HG03175 (cell line): Measurements from ENCODE around the gene KCNJ10.

Experiments
- ATAC-seq: cut with Tn5 transposase; IDR thresholded peaks from one replicate; pipeline ENCODE4 v1.9.1; 2021; ENCODE audit warnings: mild to moderate bottlenecking, moderate library complexity; ENCODE audit not compliant: unreplicated experiment

KCNJ10 gene

DNA sequence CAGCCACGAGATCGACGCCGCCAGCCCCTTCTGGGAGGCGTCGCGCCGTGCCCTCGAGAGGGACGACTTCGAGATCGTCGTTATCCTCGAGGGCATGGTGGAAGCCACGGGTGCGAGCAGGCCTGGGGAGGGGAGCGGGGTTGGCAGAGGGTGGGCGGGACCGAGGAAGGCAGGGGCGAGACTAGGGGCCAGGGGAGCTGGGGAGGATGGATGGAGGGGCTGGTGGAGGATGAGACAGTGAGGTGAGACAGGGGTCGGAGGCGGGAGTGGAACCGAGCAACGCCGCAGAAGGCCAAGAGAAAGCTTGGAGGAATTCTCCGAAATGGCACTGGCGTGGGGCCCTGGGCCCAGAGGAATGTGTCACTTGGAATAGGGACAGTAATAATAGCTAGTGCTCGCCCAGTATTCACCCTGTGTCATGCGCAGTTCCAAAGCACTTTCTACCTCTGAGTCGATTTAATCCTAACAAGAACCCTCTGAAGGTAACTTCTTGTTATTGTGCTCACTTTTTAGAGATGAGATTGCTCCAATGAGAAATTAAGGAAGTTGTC, 14.9 kb upstream of the KCNJ10 start:
- ATAC-seq = no peak

DNA sequence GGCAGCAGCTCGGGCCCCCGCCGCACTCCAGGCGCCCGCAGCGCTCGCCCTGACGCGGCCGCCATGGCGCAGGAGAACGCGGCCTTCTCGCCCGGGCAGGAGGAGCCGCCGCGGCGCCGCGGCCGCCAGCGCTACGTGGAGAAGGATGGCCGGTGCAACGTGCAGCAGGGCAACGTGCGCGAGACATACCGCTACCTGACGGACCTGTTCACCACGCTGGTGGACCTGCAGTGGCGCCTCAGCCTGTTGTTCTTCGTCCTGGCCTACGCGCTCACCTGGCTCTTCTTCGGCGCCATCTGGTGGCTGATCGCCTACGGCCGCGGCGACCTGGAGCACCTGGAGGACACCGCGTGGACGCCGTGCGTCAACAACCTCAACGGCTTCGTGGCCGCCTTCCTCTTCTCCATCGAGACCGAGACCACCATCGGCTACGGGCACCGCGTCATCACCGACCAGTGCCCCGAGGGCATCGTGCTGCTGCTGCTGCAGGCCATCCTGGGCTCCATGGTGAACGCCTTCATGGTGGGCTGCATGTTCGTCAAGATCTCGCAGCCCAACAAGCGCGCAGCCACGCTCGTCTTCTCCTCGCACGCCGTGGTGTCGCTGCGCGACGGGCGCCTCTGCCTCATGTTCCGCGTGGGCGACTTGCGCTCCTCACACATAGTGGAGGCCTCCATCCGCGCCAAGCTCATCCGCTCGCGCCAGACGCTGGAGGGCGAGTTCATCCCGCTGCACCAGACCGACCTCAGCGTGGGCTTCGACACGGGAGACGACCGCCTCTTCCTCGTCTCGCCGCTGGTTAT, 14.2 kb upstream of the KCNJ10 start:
- peak; percentile 65 for ATAC-seq

DNA sequence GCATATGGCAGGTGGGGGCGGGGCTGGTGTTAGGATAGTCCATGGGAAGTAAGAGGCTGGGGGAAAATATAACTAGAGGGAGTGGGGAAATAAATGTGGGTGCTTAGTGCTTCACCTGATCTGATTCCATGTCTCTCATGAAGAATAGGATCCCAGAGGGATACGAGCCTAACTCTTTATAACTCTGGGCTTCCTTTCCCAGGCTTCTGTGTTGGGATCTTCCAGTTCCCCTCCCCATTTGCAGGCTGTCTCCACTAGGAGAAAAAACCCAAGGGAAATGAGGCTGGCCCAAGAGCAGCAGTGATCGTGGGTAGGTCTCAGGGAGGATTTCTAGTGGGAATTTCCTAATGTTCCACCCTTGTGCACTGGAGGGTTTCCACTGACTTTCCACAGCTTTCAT, 13.0 kb upstream of the KCNJ10 start:
- ATAC-seq = no peak

DNA sequence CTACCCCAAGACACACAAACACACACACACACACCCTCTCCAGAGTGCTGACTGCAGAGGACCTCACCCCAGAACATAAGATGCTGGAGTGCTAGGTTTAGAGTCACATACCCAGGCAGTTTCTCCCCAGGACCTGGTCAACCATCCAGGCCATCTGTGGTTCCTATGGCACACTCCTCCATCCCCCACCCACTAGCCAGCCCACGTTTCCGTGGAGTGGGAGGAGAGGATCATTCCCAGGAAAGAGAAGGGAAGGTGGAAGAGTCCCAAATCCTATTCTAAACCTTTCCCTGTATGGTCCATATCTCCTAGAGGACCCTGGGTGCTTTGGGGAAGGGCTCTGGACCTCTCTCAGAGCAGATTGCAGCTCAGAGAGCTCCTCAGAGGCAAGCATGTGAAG, 12.5 kb upstream of the KCNJ10 start:
- no peak for ATAC-seq

DNA sequence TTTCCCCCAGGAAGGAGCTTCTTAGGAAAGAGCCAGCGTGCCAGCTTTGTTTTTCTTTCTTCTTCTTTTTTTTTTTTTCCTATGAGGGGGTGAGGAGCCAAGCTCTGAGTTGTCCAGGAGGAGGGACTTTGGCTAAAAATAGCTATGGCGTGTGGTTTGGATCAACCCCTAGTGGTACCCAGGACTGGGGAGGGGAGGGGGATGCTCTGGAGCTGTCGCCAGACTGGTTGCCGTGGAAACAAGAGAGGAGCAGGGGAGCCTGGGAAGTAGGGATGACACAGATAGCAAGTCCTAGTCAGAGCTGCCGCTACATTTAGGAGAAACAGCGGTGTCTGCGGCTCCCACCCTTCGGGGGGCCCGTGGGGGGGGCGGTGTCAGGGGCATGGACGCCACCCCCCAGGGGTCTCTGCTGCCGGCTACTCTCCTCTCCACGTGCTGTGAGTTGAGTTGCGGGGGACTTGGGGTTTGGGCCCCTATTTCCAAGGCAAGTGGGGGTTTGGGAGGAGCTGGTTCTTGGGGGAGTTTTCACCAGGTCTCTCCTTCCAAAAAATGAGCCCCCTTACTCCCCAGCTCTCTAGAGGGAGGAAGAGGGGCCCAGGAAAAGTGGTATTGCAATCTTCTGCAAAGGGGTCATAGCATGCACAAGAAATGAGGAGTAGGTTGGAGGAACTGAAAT, 11.4 kb upstream of the KCNJ10 start, which contains the start of gene KCNJ9:
Gene KCNJ9 (plus strand): TSS at position 278 of the 676 bp plus-strand sequence. CDS start 2,493 bp downstream, outside the sequence.
- no peak for ATAC-seq

DNA sequence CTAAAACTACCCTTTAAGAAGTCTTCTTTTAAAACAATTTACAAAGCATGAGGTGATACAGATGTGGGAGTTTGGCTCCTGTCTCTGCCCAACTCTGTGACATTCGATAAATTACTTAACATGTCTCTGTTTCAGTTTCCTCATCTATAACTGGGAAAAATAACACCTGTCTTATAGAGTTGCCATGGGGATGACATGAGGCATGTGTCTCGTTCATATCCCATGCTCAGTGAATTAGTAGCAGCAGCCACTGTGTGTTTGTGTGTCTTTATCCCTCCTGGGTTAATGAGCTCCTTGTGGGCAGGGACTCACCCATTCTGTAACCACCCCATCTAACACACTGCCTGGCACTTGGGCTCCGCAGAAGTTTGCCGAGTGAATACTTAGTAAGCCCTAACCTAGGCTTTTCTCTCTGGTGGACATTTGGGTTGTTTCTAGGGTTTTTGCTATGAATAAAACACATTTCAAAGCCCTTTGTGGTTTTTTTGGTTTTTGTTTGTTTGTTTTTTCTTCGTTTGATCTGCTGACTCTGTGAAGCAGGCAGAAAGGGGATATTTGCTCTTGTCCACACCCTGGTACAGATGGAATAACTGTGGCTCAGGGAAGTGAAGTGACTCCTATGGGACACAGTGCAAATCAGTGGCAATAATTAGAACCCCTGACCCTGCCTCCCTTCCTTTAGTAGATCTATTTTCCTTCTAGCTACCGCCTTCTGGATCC, 10.6 kb upstream of the KCNJ10 start:
- no peak for ATAC-seq

DNA sequence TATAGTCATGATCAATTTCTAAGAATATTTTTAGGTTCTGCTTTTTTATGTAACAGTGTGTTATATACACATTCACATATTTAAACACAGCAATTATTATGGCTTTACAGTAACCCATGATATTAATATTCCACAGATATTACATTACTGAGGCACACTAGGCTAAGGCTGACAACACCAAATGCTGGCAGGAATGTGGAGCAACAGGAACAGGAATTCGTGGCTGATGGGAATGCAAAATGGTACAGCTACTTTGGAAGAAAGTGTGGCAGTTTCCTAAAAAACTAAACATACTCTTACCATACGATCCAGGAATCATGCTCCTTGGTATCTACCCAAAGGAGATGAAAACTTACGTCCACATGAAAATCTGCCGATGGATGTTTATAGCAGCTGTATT, 9.5 kb upstream of the KCNJ10 start:
- ATAC-seq = no peak

DNA sequence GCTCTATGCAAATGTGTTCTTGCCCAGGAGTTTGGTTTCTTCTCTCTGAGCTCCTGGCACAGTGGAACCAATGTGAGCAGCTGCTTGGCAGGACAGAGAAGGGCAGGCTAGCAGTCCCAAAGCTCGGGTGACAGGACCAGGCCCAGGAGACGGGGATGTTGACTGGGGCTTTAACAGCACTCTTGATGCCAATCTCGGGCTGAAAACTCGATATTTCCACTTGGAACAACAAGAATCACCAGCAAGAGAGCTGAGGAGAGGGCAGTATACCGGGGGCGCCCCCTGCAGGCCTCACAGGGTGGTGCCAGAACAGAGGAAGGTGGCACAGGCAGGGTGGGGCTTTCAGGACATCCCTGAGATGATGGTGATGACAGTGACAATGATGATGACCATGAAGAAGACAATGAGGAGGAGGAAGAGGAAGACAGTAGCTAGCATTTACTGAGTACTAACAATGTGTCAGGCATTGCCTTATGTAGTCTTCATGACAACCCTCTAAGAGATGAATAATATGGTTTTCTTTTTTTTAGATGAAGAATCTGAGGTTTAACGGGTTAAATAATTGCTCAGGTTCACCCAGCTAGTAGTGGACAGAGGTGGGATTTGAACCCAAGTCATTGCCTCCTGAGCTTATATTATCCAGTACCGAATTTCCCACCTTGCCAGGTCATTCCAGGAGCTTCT, 8.7 kb upstream of the KCNJ10 start:
- ATAC-seq = peak; percentile 70

DNA sequence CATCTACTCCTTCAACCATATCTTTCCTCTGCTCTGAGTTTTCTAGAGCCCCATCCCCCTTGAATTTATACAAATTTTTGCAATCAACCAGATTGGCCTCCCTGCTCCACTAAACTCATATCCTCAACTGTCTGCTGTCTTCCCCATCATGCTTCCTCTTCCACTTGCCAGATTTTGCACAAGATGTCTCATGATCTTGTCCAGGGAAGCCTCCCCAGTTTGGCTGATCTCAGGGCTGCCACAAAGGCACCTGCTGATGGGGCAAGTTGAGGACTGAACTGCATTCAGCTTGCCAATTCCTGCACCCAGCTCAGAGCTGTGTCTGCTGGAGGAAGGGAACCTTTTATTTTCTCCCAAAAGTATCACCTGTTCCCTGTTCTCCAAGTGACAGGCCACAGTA, 7.5 kb upstream of the KCNJ10 start:
- ATAC-seq = no peak

DNA sequence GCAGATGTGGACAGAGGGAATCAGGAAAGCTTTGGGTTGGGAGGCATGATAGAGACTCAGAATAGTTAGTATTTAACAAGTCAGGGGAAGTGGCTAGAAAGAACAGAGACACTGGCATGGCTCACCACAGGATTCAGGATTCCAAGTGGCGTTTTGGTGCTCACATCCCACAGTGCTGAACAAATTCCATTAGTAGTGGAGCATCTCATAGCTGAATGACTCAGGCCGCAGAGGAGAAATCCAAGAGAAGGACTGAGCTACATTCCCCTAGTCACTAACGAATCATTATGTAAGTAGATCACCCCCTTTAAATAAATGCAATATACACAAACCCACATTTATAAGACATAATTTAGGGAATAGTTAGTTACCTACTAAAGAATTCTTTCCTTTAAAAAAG, 6.3 kb upstream of the KCNJ10 start:
- ATAC-seq = no peak

DNA sequence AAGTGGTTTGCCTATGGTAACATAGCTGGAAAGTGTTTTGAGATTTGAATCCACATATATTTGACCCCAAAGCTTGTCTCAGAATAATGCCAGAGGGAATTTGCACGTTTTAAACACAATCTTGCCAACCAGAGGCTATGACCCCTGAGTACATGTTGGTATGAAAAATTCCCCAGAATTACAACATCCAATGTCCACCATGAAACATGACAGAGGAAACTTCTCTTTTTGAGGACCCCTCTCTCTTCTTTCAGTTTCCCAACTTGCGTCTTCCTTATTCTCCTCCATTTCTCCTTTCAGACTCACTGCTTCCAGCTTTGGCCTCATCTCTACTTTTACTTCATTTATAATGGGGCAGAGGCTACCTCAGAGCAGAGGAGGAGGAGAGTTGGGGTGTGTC, 5.9 kb upstream of the KCNJ10 start:
- no peak for ATAC-seq

DNA sequence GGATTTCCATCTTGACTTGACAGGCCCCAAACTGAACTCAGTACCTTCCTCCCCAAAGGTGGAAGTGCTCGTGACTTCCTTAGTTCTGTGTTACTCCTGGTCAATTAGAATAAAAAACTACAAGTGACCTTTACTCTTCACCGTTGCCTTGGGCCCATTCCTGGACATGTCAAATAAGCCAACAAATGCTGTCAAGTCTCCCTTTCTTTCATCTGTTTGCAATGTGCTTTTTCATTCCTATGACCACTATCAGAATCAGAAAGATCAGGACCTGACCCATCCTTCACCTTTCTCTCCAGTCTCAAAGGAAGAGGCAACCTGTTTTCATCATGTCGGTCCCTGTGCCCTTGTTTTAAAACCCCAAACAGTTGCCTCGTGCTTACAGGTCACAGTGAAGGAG, 4.9 kb upstream of the KCNJ10 start:
- ATAC-seq = no peak

DNA sequence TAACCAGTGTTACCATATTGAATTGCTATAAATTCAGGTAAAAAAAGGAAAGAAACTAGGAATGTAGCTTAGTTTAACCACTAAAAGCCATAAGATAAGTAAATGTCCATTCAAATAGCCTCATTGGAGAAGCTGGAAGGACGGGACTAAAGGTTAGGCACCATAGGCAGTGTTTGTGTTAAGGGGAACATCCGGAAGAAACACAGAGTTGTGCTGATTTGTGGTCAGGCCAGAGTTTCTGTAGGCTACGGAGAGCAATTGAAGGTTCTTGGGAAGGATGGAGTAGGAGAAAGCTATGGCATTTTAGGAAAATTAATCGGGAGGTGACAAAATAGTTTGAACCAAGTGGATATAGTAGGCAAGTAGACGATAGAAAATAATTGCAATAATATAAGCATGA, 1.3 kb upstream of the KCNJ10 start:
- no peak for ATAC-seq

DNA sequence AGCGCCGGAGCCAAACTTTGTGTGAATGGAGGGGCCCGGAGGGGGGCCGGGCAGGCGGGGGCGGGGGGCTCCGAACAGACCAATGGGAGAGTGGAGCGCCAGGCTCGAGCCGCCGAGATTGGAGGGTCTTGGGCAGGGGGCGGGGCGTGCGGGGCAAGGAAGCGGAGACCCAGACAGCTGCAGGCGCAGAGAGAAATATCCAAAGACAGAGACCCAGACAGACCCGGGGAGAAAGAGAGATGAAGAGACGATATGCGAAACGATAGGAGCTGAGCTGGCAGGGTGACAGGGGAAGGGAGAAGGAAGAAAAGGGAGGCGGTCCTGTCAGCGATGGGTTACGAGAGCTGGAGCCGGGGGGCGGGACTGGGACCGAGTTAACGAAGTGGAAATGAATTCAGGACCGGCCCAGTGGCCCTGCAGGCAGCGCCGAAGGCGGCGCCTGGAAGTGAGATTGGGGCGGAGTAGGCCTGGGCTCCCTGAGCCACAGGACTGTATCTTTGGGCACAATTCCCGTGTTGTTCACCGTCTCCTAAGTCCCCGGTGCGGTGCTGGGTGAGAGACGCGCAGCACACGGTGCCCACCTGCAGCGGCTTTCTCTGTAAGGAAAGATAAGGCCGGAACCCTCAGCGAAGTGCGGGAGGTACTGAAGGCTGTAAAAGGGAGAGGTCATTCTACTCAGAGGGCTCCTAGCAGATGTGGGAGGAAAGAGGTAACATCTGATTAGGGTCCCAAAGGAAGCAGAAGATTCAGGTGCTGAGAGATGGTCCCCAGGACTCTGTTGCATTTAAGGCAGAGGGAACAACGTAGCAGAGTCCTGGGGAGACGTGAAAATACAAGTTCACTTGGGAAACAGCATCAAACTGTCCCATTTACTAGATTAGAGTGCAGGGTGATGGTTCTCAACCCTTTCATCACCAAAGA, 543 bp upstream of the KCNJ10 start:
- no peak for ATAC-seq

DNA sequence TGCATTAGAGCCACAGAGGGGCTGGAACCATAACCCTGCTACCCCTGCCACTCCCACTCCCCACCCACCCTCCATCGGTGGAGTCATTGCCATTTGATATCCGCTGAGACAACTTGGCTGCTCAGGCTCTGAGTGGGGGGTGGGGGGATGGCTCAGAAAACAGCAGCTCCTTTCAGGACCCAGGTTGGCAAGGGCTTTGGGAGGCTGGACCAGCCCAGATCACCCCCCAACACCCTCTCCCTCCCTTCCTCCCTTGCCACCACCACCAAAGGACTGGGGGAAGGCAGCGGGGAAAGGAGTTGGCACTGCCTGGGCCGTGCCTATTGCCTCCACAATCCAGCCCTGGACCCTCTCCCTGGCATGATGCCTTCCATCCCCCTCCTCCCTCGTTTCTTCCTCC, 1.7 kb downstream of the KCNJ10 start:
- no peak for ATAC-seq

DNA sequence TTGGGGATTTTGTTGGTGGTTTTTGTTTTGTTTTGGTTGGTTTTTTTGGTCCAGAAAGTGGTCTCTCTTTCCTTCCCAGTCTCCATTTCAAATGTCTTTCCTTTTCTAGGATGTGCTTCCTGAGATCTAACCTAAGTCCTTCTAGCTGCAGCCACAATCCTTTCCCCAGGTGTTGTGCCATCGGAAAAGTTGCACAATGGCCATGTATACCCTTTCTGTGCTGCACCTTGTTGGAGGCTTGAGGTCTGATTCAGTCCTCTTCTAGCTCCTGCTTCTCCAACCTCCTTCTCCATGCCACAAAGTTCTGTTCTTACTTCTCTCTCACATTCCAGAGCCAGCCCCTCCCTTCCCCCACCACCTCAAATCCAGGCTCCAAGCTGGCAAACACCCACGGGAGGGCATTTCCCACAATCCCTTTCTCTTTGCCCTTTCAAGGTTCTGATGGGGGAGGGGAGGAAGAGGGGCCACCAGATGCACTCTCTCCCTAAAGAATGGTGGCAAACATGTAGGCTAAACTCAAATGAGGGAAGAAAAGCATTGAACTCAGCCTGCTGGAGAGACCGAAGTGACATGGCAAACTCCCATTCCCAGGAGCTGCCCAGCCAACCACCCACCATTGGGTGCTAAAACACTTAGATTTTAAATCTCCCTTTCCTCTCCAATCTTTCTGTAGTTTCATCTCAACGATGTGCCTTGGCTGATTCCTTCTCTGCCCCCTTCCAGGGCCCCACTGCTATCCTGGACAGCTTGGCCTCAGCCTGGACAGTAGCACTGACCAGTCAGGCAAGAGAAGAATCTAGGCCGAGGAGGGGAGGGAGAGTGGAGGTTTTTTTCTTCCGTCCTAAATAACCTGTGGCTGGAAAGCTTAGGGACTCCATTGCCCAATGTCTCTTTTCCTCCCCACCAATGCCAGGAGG, 2.9 kb downstream of the KCNJ10 start:
- no peak for ATAC-seq

DNA sequence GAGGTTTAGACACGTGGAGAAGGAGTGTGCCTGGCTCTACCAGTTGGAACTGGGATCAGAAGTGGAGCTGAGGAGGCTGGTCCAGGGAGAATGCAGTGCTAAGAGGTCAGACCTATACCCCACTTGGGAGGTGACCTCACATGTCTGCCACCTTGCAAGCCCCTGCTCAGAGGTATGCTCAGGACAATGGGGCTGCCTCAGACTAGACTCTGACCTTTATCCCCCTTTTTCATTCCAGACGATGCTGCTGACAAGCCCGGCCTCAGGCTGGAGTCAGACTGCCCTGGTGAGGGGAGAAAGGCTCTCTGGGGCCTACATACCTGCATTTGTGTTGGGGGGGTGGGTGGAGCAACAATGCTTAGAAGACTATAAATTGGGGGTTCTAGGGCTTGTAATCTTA, 5.2 kb downstream of the KCNJ10 start:
- no peak for ATAC-seq

DNA sequence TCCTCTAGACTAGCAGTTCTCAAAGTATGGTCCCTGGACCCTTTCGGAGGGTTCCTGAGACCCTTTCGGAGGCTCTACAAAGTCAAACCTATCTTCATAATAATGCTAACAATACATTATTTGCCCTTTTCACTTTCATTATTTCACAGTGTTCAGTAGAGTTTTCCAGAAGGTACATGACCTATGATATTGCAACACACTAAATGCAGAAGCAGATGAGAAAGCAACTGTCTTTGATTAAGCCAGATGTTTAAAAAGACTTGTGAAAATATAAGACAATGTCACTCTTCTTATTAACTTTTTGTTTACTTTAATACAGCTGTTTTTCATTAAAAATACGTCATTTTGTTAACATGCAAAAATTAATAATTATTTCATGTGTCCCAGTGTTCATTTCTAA, 5.8 kb downstream of the KCNJ10 start:
- ATAC-seq = no peak

DNA sequence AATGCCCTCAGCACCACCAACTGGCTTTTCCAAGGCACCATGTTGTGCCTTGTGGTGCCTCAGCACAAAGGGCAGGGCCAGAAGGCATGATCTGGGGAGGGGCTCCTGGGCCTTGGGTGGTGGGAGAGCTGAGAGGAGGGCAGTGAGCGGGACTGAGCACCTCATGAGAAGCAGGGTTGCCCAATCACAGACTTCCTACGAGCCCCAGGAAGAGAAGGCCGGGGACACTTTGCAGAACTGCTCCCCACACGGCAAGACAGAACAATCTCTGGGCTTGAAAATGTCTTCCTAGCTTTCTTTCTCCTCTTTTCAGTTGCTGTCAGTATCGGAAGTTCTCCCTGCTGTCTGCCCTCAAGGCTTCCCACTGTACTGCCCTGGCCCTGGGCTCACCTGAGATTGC, 6.8 kb downstream of the KCNJ10 start:
- no peak for ATAC-seq
